GM21529 (cell line): ENCODE data around the gene CPD.

Source experiments
- ATAC-seq: cut with Tn5 transposase; IDR thresholded peaks from one replicate; pipeline ENCODE4 v1.9.1; 2021; ENCODE audit not compliant: unreplicated experiment

The CPD gene

DNA sequence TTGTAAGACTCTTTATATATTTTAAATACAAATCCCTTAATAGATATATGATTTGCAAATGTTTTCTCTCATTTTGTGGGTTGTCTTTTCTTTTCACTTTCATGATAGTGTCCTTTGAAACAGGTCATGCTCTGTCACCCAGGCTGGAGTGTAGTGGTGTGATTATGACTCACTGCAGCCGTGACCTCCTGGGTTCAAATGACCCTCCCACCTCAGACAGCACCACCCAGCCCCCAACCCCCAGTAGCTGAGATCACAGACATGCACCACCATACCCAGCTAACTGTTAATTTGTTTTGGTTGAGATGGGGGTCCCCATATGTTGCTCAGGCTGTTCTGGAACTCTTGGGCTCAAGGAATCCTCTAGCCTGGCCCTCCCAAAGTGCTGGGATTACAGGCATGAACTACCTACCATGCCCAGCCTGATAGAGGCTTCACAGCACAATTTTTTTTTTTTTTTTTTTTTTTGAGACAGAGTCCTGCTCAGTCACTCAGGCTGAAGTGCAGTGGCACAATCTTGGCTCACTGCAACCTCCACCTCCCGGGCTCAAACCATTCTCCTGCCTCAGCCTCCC lies 26.4 kb upstream of the CPD start:
- ATAC-seq = no peak

DNA sequence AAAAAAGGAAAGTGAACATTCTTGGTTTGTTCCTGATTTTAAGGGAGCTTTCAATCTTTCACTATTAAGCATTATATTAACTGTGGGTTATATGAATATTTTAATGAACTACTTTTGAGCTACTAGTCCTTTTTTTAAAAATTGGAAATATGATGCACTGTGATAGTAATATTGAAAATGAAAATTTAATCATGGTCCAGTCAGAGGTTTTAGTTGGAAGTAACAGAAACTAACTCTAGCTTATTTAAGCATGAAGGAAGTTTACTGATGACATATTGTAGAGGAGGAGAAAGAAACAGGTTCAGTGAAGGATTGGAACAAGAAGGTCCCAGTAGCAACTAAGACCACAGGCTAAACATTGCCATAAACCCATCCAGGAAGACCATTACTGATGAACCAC lies 24.0 kb upstream of the CPD start:
- no peak for ATAC-seq

DNA sequence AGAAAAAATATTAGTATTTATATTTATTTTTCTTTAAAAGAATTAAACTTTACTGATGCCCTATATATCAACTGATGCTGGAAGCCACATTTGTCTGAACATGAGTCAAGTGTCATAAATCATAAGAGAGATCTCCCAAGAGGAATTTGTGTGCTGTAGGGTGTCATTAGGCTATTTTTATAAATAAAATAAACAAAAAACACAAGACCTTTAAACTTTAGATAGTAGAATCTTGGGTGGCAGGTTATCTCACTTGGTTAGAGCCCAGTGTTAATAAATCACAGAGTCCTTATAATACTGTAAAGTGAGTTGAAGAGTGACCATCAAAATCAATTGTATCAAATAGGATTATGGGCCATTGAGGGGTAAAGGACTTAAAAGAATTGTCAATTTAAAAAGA lies 21.3 kb upstream of the CPD start:
- ATAC-seq = no peak

GRCh38 chr17:30358055-30358760 lies 20.5 kb upstream of the CPD start:
- ATAC-seq = no peak

- no peak for ATAC-seq
These were observed 18.5 kb upstream of the CPD start for GRCh38 chr17:30360086-30360808.

DNA sequence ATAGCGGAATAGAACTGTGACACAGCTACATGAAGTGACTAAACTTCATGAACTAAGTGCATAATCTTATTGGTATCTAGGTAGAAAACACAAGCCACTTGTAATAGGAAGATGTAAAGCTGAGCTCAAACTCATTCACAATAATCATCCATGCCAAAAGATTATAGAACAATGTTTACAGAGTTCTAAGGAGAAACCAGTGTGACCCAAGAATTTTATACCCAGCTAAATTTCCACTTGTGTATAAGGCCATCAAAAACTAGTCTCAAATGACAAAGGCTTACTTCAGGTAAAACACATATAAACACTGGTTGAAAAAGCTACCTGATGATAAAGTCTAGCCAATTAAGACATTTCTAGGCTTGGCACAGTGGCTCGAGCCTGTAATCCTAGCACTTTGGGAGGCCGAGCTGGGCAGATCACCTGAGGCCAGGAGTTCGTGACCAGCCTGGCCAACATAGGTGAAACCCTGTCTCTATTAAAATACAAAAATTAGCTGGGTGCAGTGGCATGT lies 16.9 kb upstream of the CPD start:
- no peak for ATAC-seq

DNA sequence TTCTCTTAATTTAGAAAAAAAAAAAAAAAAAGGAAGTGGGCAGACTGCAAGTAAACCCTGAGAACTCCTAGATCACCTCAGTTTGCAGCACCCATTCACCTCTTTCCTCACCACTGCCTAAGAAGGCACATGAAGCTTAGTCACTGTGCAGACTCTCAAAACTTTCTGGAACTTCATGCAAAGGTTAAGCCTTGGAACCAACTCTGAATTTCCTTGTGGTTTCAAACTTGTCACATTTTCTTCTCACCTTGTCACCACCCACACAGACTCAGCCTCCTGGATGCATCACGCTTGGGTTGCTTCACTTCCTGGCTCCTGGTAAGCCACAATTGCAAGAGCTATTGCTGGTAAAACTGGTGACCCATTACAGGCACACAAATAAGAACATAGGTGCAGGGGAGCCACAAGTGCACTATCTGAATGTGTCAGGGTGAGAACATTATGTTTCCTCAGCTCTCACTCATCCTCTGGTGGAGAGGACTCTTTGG lies 15.0 kb upstream of the CPD start:
- ATAC-seq = peak; percentile 90

DNA sequence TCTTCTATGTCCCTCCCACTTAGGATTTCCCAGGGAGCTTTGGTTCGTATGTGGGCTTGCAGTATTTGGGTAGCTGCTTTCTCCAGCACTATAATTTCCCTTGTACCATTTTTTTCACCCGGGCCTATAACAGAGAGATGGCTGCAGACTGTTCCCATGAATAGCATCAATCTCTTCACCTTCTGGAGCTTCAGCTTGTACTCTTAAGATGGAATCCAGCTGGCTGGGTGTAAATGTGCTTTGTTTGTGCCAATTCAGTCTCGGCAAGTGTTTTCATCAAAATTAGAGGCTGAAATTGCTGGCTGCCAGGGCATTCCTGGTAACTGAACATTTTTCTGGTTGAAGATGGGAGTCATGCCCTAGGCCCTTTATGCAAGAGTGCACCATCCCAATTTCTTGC lies 12.2 kb upstream of the CPD start:
- ATAC-seq = no peak

- ATAC-seq = no peak
These were observed 9.6 kb upstream of the CPD start for GRCh38 chr17:30368912-30369720.

GRCh38 chr17:30369995-30370394 lies 8.7 kb upstream of the CPD start:
- no peak for ATAC-seq

DNA sequence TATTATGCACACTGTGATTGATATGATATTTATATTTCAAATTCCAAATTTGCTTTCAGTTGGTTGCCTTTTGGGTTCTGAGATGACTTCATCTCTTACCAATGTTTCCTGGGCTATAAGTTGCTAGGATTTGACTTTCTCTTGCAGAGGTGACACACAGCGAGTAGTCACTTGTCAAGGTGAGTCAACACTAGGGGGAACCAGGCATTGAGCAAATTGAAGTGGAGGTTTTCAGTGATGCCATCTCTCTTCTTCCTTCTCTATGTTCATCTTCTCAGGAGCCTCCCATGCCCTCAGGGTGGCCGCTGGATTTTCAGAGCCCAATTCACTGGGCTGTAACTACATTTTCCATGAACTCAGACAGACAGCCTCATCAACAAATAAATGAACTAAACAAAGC lies 6.0 kb upstream of the CPD start:
- no peak for ATAC-seq

DNA sequence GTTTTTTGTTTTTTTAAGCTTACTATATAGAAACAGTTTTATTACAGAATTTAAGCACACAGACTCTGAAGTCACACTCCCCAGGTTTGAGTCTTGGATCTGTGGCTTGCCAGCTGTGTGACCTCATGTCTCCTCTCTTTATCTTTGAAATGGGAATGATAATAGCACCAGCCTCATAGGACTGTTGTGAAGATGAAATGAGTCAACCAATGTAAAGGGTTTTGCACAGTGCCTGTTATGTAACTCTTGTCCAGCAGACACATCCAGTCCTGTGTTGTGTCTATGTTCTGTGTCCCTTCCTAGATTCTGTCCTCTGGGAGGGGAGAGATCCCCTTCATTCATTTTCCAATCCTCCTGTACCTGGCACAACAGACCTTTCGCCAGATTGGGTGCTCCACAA lies 3.1 kb upstream of the CPD start:
- ATAC-seq = no peak

DNA sequence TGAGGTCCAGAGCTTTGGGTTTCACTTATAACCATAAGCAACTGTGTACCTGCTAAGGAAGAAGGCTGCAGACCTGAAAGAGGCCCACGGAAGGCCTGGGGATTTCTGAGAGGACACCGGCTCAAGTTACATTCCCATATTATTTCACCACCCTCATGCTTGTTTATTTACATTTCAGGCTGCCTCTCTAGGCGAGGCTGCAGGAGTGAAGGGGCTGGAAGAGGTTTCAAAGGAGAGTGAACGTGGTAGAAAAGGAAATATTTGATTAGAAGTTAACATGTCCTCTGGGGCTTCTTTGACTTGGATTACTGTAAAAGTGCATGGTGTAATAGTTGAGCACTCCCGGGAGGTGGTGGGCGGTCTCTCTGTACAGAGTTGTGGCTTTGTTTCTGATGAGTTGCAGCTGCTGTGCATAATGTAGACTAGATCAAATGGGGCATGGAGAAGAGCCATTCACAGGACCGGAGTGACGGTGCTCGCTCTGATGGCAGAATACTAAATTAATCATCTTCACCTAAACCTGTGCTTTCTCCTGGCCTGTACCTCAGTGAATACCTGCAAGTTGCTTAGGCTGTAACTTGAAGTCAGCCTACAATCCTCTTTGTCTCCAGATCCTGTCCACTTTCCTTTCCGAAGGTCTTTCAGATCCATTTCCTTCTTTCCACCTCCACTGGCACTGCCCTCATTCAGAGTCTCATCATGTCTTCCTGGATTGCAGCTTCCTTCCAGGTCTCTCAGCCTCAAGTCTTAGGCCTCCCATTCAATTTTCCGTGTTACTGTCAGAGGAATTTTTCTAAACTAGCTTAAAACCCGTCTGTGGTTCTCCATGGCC lies 1.9 kb upstream of the CPD start:
- peak; percentile 35 for ATAC-seq

DNA sequence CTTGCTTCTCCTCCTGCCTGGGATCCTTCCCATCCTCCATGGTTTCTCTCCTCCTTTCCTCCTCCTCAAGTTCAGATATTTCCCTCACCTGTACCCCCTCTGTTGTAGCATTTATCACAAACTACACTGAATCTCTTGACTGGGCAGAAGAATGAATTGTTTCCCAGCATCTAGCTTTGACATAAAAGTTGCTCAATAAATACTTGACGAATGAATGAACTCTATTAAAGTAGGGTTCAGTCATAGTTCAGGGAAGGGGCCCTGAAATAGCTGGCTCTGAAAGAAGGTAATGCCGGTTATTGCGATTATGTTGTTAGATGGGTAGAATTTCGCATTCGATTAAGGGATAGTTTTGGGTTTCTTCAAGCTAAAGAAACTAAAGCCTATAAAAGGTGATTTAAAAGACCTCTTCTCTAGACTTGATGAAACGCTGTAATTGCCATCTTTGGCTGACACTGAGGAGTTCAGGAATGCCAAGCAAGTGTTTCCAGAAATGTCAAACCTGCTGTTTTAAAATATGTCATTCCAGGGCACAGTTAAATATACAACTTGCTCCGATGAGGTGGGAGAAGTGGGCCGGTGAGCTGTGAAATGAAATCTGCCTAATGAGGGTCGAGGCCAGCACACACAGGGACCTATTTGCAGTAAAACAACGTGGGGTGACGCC lies 1.0 kb upstream of the CPD start:
- ATAC-seq = no peak

DNA sequence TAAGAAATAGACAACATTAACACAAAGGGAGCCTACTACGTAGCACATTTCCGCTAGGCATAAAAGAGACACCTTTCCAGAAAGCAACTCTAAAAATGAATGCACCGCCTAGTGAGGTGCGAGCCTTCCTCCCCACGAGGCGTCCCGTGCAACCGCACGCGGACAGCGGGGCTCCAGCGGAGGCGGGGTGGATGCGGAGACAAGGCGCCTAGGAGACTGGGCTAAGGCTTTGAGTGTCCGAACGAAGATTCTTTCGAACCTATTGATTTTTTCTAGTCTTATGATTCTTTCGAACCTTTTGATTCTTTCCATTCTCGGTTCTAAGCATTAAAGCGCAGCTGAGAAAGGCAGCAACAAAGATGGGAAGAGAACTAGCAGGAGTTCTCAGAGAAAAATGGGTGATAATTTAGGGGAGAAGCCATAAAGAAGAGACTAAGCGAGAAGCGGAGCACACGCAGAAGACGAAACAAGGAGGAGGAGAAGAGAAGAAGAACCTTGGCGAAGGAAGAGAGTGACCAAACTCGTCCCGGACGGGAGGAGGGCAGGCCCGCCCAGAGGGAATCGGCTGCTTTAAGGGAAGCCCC lies 394 bp upstream of the CPD start:
- no peak for ATAC-seq

- ATAC-seq = no peak
These were observed 676 bp downstream of the CPD start for GRCh38 chr17:30379303-30379902.

DNA sequence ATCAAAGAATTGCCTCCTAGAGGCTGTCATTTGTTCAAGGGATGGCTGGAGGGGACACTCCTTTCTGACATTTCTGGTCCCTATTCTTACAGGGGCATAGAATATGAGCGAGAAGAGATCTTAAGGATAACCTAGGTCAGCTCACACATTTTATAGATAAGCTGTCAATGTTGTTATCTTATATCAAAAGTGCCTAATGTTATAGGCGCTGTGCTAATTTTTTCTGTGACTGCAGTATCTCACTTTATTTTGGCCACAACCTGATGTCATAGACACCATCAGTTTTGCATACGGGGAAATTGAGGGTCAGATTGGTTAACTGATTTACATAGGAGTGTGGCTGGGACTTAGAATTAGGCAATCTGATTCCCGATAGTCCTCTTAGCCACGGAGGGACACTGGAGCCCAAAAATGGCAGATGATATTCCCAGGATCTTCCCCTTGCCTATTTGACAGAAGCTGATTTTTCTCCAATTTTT lies 1.2 kb downstream of the CPD start:
- no peak for ATAC-seq

DNA sequence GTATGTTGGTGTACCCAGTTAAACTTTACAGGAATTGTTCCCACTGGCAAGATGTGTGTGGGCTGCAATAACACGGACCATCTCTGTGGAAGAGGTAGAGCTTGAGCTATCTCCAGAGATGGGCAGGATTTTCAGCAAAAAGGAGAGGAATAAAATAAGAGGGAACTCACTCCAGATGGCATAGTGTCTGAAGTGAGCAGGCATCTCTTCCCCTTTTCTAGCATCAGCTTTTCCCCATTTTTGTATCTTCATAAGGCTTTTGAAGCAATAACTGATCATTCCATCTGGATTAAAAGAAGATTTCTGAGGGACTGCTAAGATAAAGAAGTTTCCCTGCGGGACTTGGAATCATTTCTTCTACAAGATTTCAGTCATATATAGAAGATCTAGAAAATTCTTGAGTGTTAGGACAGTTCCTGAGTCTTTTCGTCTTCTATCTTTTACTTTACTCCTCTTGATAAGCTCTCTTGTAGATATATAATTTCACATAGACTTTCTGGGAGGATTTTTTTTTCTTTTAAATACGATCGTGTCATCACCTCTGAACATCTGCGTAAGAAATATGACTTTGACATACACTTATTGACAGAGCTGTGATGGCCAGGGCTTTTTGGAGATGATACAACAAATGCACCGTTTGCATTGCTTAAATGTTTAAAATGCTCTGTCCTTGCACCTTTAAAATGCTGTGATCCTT lies 2.1 kb downstream of the CPD start:
- ATAC-seq = no peak
